PC-9 (cell line): ENCODE measurements around the gene ZFHX3.

ENCODE experiments used
- CTCF ChIP-seq: fragments of 200-600 bp; sonication (generic); conservative IDR thresholded peaks from 2 replicates; pipeline ENCODE4 v1.6.1; 2017; ENCODE audit warnings: mixed run types, antibody characterized with exemption, mild to moderate bottlenecking, moderate library complexity
- EZH2 ChIP-seq: fragments of 200-600 bp; sonication (generic); IDR thresholded peaks from 2 replicates; pipeline ENCODE4 v1.8.0; 2017; ENCODE audit warnings: antibody characterized with exemption, low read depth

GRCh38 chr16:72848759-72849664 lies 198.9 kb downstream of the ZFHX3 start:
- TF ChIP-seq EZH2 = no peak
- no peak for TF ChIP-seq CTCF
